GM12878 (cell line): ENCODE results near the gene FOLR3. TPM values are rescaled to one million over a fixed set of nuclear protein-coding genes. Genes with fewer than 3 reads are reported as not detected.

ENCODE experiments used
- ATAC-seq: fragments of 200-7000 bp; cut with Tn5 transposase; 3 replicates; pipeline ENCODE4 v1.9.1; 2020; ENCODE audit warnings: mild to moderate bottlenecking, moderate library complexity
- BruUV-seq: library from RNA; stranded (reverse); fragments of 400-500 nt; replicated peaks from 2 replicates; lab custom pipeline; 2021; lab: Mats Ljungman, UMichigan
- CTCF ChIA-PET: fragments of 300-600 bp; sonication (Branson Sonifier 250); formaldehyde crosslinking; extraction: SDS; loops from one replicate; lab custom pipeline; 2021; ENCODE audit warnings: inconsistent platforms; lab: Yijun Ruan, JAX
- POLR2A ChIA-PET: fragments of 350-600 bp; formaldehyde crosslinking; extraction: SDS; loops from one replicate; lab custom pipeline; 2021; ENCODE audit warnings: inconsistent platforms; lab: Charles Lee
- RAD21 ChIA-PET: fragments of 300-600 bp; sonication (Branson Sonifier 250); formaldehyde crosslinking; loops from one replicate; lab custom pipeline; 2023; ENCODE audit warnings: antibody characterized with exemption; ENCODE audit not compliant: unreplicated experiment; lab: Charles Lee
- SMC1A ChIA-PET: fragments of 300-600 bp; sonication (Branson Sonifier 250); formaldehyde crosslinking; loops from one replicate; lab custom pipeline; 2023; ENCODE audit not compliant: unreplicated experiment, uncharacterized antibody; lab: Charles Lee
- DNase-seq: peaks from one replicate; pipeline ENCODE4 v3.0.0-alpha.2; 2011; ENCODE audit warnings: low read depth, low spot score
- FAIRE-seq: peaks from 3 replicates; lab custom pipeline; 2011; peaks lifted over from hg19 to GRCh38; lab: Jason Lieb, UNC
- H2AFZ ChIP-seq: 2 replicates; pipeline ENCODE4 v1.6.0; 2011; ENCODE audit warnings: low read depth, low read length, control low read depth; ENCODE audit not compliant: control insufficient read depth
- H3K27ac ChIP-seq: 2 replicates; pipeline ENCODE4 v1.5.1; 2011; ENCODE audit warnings: control low read depth; ENCODE audit not compliant: control insufficient read depth, insufficient read depth
- H3K27me3 ChIP-seq, 2 experiments: replicated peaks in 1 of 2; 2 replicates each; pipeline versions ENCODE4 v1.6.0 to v1.6.1; 2011; ENCODE audit warnings: low read length in 1 of 2; ENCODE audit not compliant: control insufficient read depth in 2 of 2, insufficient read depth in 2 of 2
- H3K36me3 ChIP-seq, 2 experiments: 2 replicates each; pipeline ENCODE4 v1.5.1; 2011; ENCODE audit warnings: low read length in 1 of 2; ENCODE audit not compliant: control insufficient read depth in 2 of 2, insufficient read depth in 2 of 2
- H3K4me1 ChIP-seq: 2 replicates; pipeline ENCODE4 v1.6.1; 2011; ENCODE audit warnings: mild to moderate bottlenecking, low read length, moderate library complexity, mixed read lengths; ENCODE audit not compliant: control insufficient read depth, insufficient read depth
- H3K4me2 ChIP-seq: 2 replicates; pipeline ENCODE4 v1.6.0; 2011; ENCODE audit warnings: control low read depth; ENCODE audit not compliant: control insufficient read depth, insufficient read depth
- H3K4me3 ChIP-seq: fragments of 200-600 bp; sonication (generic); 2 replicates; pipeline ENCODE4 v1.5.1; 2016
- H3K79me2 ChIP-seq: 2 replicates; pipeline ENCODE4 v1.6.0; 2011; ENCODE audit warnings: low read length; ENCODE audit not compliant: control insufficient read depth, insufficient read depth
- H3K9ac ChIP-seq: 2 replicates; pipeline ENCODE4 v1.8.0; 2011; ENCODE audit warnings: low read length, control low read depth, mixed read lengths; ENCODE audit not compliant: control insufficient read depth, insufficient read depth
- H3K9me3 ChIP-seq: replicated peaks from 3 replicates; pipeline ENCODE4 v1.5.1; 2011; ENCODE audit warnings: mild to moderate bottlenecking, low read length; ENCODE audit not compliant: control insufficient read depth, insufficient read depth
- H4K20me1 ChIP-seq: 2 replicates; pipeline ENCODE4 v1.6.0; 2011; ENCODE audit not compliant: control insufficient read depth, insufficient read depth
- SIN3A ChIP-seq: IDR thresholded peaks from 2 replicates; pipeline ENCODE4 v1.6.1; 2012; ENCODE audit warnings: low read depth, low read length, improper control_type of control experiment
- SMARCA5 ChIP-seq: fragments of 450-650 bp; IDR thresholded peaks from 2 replicates; pipeline ENCODE4 v1.6.1; 2017; ENCODE audit warnings: mild to moderate bottlenecking
- WGBS: methylation state at CpG from one replicate; pipeline ENCODE4 v1.1.6; 2016; ENCODE audit warnings: low lambda C conversion rate; ENCODE audit not compliant: insufficient replicate concordance, insufficient coverage; ENCODE audit errors: missing lambda C conversion rate; 5-methylcytosine and 5-hydroxymethylcytosine counted together
- in situ Hi-C: fragments of 300-500 bp; cut with MboI; formaldehyde crosslinking; loops from 9 replicates; pipeline ENCODE4 v1.14.3; 2018; ENCODE audit warnings: mixed read lengths
- intact Hi-C: fragments of 100-400 bp; cut with micrococcal nuclease; formaldehyde crosslinking; loops from one replicate; pipeline ENCODE4 v1.14.2; 2022; ENCODE audit not compliant: unreplicated experiment
- polyA plus RNA-seq, 11 experiments: library from polyadenylated mRNA; depleted of rRNA in 4 of 11; unstranded in 6 of 11; stranded (reverse) in 5 of 11; fragments of >200 nt; fragmentation: Nextera tagmentation in 4 of 11; fragmentation: Illumina TruSeq in 1 of 11; extraction: Ambion mirVana in 4 of 11; extraction: Trizol in 1 of 11; gene quantifications; 1 replicate in 1 of 11; 2 replicates in 10 of 11; pipeline versions ENCODE4 v1.2.1 to v1.2.3, GENCODE V29; 2011 to 2016; ENCODE audit warnings: inconsistent platforms in 2 of 11, missing spikeins in 2 of 11, low read depth in 1 of 11
- total RNA-seq, 4 experiments: library from RNA; depleted of rRNA in 3 of 4; stranded (reverse); fragments of >200 nt in 3 of 4; fragmentation: Illumina TruSeq in 1 of 4; extraction: Trizol in 1 of 4; gene quantifications; 2 replicates each; pipeline versions ENCODE4 v1.2.1 to v1.2.3, GENCODE V29; 2013 to 2021
- TF ChIP-seq, protein P1 (sequence below): fragments of 450-650 bp; formaldehyde crosslinking; IDR thresholded peaks from 2 replicates; pipeline ENCODE4 v1.5.0; 2022; ENCODE audit warnings: mild to moderate bottlenecking, missing genetic modification characterization
- TF ChIP-seq, protein P2 (sequence below): fragments of 450-650 bp; formaldehyde crosslinking; IDR thresholded peaks from 2 replicates; pipeline ENCODE4 v1.4.0; 2020; ENCODE audit warnings: mild to moderate bottlenecking, moderate library complexity

The FOLR3 gene
- total and polyA plus RNA-seq, 10 of the 15 experiments (the other 5 are each of a cell fraction or from before 2014, with no cell fraction given): not detected

DNA sequence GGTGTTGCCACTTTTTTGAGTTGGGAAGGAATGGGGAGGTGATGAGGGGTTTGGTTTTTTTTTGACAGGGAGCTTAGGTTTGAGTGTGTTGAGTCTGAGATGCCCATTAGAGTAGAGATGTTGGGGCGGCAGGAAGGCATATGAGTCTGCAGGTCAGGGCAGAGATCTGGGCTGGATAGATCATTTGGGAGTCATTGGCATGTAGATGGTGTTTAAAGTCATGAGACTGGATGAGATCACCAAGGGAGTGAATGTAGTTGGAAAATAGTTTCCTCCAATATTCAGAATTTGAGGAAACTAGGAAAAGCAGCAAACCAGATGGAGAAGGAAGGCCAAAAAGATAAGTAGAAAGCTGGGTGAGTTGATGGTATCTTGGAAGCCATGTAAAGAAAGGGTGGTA is 21.0 kb upstream of the FOLR3 start (continued):
- TF ChIP-seq, protein P1, sequence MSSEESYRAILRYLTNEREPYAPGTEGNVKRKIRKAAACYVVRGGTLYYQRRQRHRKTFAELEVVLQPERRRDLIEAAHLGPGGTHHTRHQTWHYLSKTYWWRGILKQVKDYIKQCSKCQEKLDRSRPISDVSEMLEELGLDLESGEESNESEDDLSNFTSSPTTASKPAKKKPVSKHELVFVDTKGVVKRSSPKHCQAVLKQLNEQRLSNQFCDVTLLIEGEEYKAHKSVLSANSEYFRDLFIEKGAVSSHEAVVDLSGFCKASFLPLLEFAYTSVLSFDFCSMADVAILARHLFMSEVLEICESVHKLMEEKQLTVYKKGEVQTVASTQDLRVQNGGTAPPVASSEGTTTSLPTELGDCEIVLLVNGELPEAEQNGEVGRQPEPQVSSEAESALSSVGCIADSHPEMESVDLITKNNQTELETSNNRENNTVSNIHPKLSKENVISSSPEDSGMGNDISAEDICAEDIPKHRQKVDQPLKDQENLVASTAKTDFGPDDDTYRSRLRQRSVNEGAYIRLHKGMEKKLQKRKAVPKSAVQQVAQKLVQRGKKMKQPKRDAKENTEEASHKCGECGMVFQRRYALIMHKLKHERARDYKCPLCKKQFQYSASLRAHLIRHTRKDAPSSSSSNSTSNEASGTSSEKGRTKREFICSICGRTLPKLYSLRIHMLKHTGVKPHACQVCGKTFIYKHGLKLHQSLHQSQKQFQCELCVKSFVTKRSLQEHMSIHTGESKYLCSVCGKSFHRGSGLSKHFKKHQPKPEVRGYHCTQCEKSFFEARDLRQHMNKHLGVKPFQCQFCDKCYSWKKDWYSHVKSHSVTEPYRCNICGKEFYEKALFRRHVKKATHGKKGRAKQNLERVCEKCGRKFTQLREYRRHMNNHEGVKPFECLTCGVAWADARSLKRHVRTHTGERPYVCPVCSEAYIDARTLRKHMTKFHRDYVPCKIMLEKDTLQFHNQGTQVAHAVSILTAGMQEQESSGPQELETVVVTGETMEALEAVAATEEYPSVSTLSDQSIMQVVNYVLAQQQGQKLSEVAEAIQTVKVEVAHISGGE (CRISPR knock-in tag): no peak
- TF ChIP-seq SMARCA5: no peak

DNA sequence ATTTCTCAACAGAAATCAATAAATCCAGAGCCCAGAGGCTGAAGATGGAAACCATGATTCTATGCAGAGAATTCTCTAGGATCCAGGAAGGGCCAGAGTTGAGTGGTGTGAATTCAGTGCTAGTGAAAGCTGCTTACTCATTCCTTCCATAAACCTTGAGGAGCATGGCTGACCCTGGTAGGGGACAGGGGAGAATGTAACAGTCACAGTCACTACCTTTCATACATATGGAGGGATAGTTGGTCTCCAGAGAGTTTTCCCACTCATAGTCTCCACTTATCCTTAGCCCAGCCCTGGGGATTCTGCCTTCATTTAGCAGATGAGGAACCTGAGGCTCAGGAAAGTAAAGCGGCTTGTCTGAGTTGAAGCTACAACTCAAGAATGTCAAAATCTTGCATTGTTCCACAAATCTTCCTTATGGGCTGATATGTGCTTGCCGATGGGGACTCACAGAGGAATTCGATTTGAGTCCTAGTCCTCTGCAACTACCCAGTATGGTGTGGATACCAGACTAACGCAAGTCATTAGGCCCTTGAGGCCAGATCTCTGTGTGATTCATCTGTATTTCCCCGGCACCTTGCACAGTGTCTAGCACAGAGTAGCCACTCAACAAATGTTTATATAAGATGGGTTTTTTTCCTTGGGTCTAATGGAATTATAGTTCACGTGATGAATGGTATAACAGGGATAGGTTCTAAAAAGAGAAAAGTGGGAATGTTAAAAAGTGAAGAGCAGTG is 19.3 kb upstream of the FOLR3 start:
- CTCF ChIA-PET: no interaction called here
- RAD21 ChIA-PET: no interaction called here
- WGBS: 76% methylated on average over 6 of the region's 6 CpGs
- H3K4me3 ChIP-seq: no peak overlapping the region
- H3K9ac ChIP-seq: no peak overlapping the region
- H4K20me1 ChIP-seq: no peaks in the 10 kb centered on the region
- H3K79me2 ChIP-seq: peaks cover 5% of the 10 kb centered on the region
- POLR2A ChIA-PET: no interaction called here
- no peaks in the 10 kb centered on the region for H3K36me3 ChIP-seq
- SMC1A ChIA-PET: interaction anchor here (0.7 kb wide), 1 partner anchor 14 kb away, joined by 3 read pairs; no protein-coding TSS in a partner anchor
- H3K27me3 ChIP-seq: no peaks in the 10 kb centered on the region
- in situ Hi-C loops (no loop called here), intact Hi-C loops (no loop called here)
- TF ChIP-seq, protein P2, sequence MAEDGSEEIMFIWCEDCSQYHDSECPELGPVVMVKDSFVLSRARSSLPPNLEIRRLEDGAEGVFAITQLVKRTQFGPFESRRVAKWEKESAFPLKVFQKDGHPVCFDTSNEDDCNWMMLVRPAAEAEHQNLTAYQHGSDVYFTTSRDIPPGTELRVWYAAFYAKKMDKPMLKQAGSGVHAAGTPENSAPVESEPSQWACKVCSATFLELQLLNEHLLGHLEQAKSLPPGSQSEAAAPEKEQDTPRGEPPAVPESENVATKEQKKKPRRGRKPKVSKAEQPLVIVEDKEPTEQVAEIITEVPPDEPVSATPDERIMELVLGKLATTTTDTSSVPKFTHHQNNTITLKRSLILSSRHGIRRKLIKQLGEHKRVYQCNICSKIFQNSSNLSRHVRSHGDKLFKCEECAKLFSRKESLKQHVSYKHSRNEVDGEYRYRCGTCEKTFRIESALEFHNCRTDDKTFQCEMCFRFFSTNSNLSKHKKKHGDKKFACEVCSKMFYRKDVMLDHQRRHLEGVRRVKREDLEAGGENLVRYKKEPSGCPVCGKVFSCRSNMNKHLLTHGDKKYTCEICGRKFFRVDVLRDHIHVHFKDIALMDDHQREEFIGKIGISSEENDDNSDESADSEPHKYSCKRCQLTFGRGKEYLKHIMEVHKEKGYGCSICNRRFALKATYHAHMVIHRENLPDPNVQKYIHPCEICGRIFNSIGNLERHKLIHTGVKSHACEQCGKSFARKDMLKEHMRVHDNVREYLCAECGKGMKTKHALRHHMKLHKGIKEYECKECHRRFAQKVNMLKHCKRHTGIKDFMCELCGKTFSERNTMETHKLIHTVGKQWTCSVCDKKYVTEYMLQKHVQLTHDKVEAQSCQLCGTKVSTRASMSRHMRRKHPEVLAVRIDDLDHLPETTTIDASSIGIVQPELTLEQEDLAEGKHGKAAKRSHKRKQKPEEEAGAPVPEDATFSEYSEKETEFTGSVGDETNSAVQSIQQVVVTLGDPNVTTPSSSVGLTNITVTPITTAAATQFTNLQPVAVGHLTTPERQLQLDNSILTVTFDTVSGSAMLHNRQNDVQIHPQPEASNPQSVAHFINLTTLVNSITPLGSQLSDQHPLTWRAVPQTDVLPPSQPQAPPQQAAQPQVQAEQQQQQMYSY: no peak
- TF ChIP-seq SIN3A: no peak
- peaks cover 7% of the 10 kb centered on the region for H3K4me1 ChIP-seq
- no peak overlapping the region for H3K4me2 ChIP-seq
- H3K27ac ChIP-seq: no peak overlapping the region
- no peak overlapping the region for H2AFZ ChIP-seq
- BruUV-seq: no TSS peak
- ATAC-seq: no peak
- no peaks in the 10 kb centered on the region for H3K9me3 ChIP-seq
- no peak for DNase-seq
- FAIRE-seq: no peak
